ENCODE measurements around the gene HSFX3. TPM values are rescaled to one million over a fixed set of nuclear protein-coding genes. Genes with fewer than 3 reads are reported as not detected.
"Not testable (repeated sequence)": the region's sequence is repeated elsewhere in the genome, so short reads cannot be mapped to it uniquely, and the experiment has no call there.

HSFX3 gene
- polyA plus RNA-seq, 3 donors = not detected

- not testable (repeated sequence) for H3K27ac ChIP-seq (ENCODE audit: low read depth, low read length)
- WGBS, 3 donors = 30 to 72% (median 45%) methylated on average over 5 of the region's 5 CpGs
These were observed 23.8 kb downstream of the HSFX3 start for GRCh38 chrX:149525903-149526302.

- 1 to 60% (median 20%) methylated on average over 2 to 5 of the region's 10 CpGs for WGBS, 3 donors
- not testable (repeated sequence) for H3K27ac ChIP-seq (ENCODE audit: low read depth, low read length)
These were observed 24.3 kb downstream of the HSFX3 start for GRCh38 chrX:149525389-149525788.

- WGBS, 3 donors = 49 to 81% (median 74%) methylated on average over 2 of the region's 2 CpGs
- no peak overlapping the region for H3K27ac ChIP-seq (ENCODE audit: low read depth, low read length)
These were observed 26.8 kb downstream of the HSFX3 start for GRCh38 chrX:149522916-149523315.

GRCh38 chrX:149521438-149521837 lies 28.3 kb downstream of the HSFX3 start:
- WGBS, 3 donors = 59 to 84% (median 67%) methylated on average over 9 of the region's 9 CpGs
- no peak overlapping the region for H3K27ac ChIP-seq (ENCODE audit: low read depth, low read length)

GRCh38 chrX:149520636-149521277 lies 29.0 kb downstream of the HSFX3 start:
- WGBS, 3 donors = 49 to 64% (median 57%) methylated on average over 3 of the region's 3 CpGs

GRCh38 chrX:149518236-149518635 lies 31.5 kb downstream of the HSFX3 start:
- 58 to 67% (median 61%) methylated on average over 7 of the region's 7 CpGs for WGBS, 3 donors

More at GRCh38 chrX:149520636-149521277, 29.0 kb downstream of the HSFX3 start:
- H3K27ac ChIP-seq (ENCODE audit: low read depth, low read length) = not testable (repeated sequence)

GRCh38 chrX:149517308-149517707 lies 32.4 kb downstream of the HSFX3 start:
- WGBS, 3 donors = 73 to 95% (median 92%) methylated on average over 1 of the region's 1 CpG
- no peak overlapping the region for H3K27ac ChIP-seq (ENCODE audit: low read depth, low read length)

More at GRCh38 chrX:149518236-149518635, 31.5 kb downstream of the HSFX3 start:
- no peak overlapping the region for H3K27ac ChIP-seq (ENCODE audit: low read depth, low read length)

GRCh38 chrX:149516604-149517003 lies 33.1 kb downstream of the HSFX3 start:
- H3K27ac ChIP-seq (ENCODE audit: low read depth, low read length) = no peak overlapping the region
- 55 to 82% (median 64%) methylated on average over 2 of the region's 2 CpGs for WGBS, 3 donors

- 43 to 84% (median 45%) methylated on average over 4 of the region's 4 CpGs for WGBS, 3 donors
These were observed 33.6 kb downstream of the HSFX3 start for GRCh38 chrX:149515954-149516602.

GRCh38 chrX:149513825-149514428 lies 35.8 kb downstream of the HSFX3 start:
- WGBS, 3 donors = 40 to 88% (median 46%) methylated on average over 9 of the region's 9 CpGs
- H3K27ac ChIP-seq (ENCODE audit: low read depth, low read length) = no peak overlapping the region

More at GRCh38 chrX:149515954-149516602, 33.6 kb downstream of the HSFX3 start:
- H3K27ac ChIP-seq (ENCODE audit: low read depth, low read length) = no peak overlapping the region

- 61 to 72% (median 61%) methylated on average over 4 of the region's 4 CpGs for whole genome bisulfite sequencing, 3 donors
- H3K27ac ChIP-seq (ENCODE audit: low read depth, low read length) = no peak overlapping the region
These were observed 37.4 kb downstream of the HSFX3 start for GRCh38 chrX:149512225-149512885.

GRCh38 chrX:149511081-149511480 lies 38.6 kb downstream of the HSFX3 start:
- WGBS, 3 donors = 76 to 92% (median 81%) methylated on average over 5 of the region's 5 CpGs
- H3K27ac ChIP-seq (ENCODE audit: low read depth, low read length) = no peak overlapping the region

GRCh38 chrX:149510386-149510785 lies 39.3 kb downstream of the HSFX3 start:
- no peak overlapping the region for H3K27ac ChIP-seq (ENCODE audit: low read depth, low read length)
- 18 to 44% (median 36%) methylated on average over 4 of the region's 4 CpGs for WGBS, 3 donors

GRCh38 chrX:149508467-149508866 lies 41.3 kb downstream of the HSFX3 start:
- no peak overlapping the region for H3K27ac ChIP-seq (ENCODE audit: low read depth, low read length)
- 71 to 88% (median 76%) methylated on average over 1 of the region's 1 CpG for WGBS, 3 donors

- WGBS, 3 donors = 75 to 94% (median 93%) methylated on average over 2 of the region's 2 CpGs
These were observed 43.4 kb downstream of the HSFX3 start for GRCh38 chrX:149506349-149506748.

GRCh38 chrX:149505671-149506070 lies 44.1 kb downstream of the HSFX3 start:
- H3K27ac ChIP-seq (ENCODE audit: low read depth, low read length) = no peak overlapping the region
- 80 to 84% (median 81%) methylated on average over 9 of the region's 9 CpGs for WGBS, 3 donors

More at GRCh38 chrX:149506349-149506748, 43.4 kb downstream of the HSFX3 start:
- H3K27ac ChIP-seq (ENCODE audit: low read depth, low read length) = no peak overlapping the region

- 0 to 38% (median 2%) methylated on average over 13 to 53 of the region's 54 CpGs for WGBS, 3 donors
- peak within 1 kb of the TSS; percentile 94 for H3K27ac ChIP-seq (ENCODE audit: low read depth, low read length)
These were observed 44.6 kb downstream of the HSFX3 start, which contains the start of gene IDS for GRCh38 chrX:149504915-149505651. TSS of gene IDS (minus strand) at chrX:149505306. CDS start at chrX:149505137, 169 bp downstream.

GRCh38 chrX:149504226-149504914 lies 45.4 kb downstream of the HSFX3 start:
- no peak overlapping the region for H3K27ac ChIP-seq (ENCODE audit: low read depth, low read length)
- WGBS, 3 donors = 34 to 47% (median 44%) methylated on average over 10 of the region's 10 CpGs
